ENCODE results near the gene TRIM46. TPM values are rescaled to one million over a fixed set of nuclear protein-coding genes. Genes with fewer than 3 reads are reported as not detected.

TRIM46 gene
- total and polyA plus RNA-seq, 2 of the 13 experiments (the other 11 are each of a cell fraction or from before 2014, with no cell fraction given), result 0.04 to 0.09 TPM

GRCh38 chr1:155139895-155140629, 33.6 kb upstream of the TRIM46 start, which contains the start of gene DPM3 (continued):
- TF ChIP-seq ZNF33A (CRISPR knock-in tag; IDR thresholded peaks at IDR 0.05; ENCODE audit: borderline replicate concordance) (no peak), ZNF782 (CRISPR knock-in tag; IDR thresholded peaks at IDR 0.05; ENCODE audit: borderline replicate concordance) (peak; percentile 72; the same call in 1 of the 2 replicates), ZNF33B (CRISPR knock-in tag; IDR thresholded peaks at IDR 0.05) (no peak), DR1 (CRISPR knock-in tag; IDR thresholded peaks at IDR 0.05) (0 out of 2 replicates have a peak, but pooled peaks have one; percentile 15), RNF2 (conservative IDR thresholded peaks at IDR 0.05; ENCODE audit: low read depth) (no peak), FOXK1 (CRISPR knock-in tag; IDR thresholded peaks at IDR 0.05; ENCODE audit: borderline replicate concordance, low read depth) (peak; percentile 76; the same call in 1 of the 2 replicates), CC2D1A (CRISPR knock-in tag; IDR thresholded peaks at IDR 0.05) (no peak), THRA (CRISPR knock-in tag; IDR thresholded peaks at IDR 0.05; ENCODE audit: borderline replicate concordance) (no peak; the same call in 1 of the 2 replicates), POLR2AphosphoS5 (IDR thresholded peaks at IDR 0.05; ENCODE audit: low read depth, low read length) (peak; percentile 87), ZSCAN22 (CRISPR knock-in tag; IDR thresholded peaks at IDR 0.05) (no peak), NR2C2 (CRISPR knock-in tag; IDR thresholded peaks at IDR 0.05; ENCODE audit: borderline replicate concordance) (peak; percentile 92), TRIM24 (CRISPR knock-in tag; IDR thresholded peaks at IDR 0.05) (peak; percentile 44; the same call in 1 of the 2 replicates), HNF4A (CRISPR knock-in tag; IDR thresholded peaks at IDR 0.05) (no peak), RFXAP (CRISPR knock-in tag; IDR thresholded peaks at IDR 0.05; ENCODE audit: borderline replicate concordance) (no peak), ZBTB2 (CRISPR knock-in tag; IDR thresholded peaks at IDR 0.05; ENCODE audit: low read depth) (no peak), ELF4 (CRISPR knock-in tag; IDR thresholded peaks at IDR 0.05; ENCODE audit: borderline replicate concordance) (peak; percentile 62; the same call in 1 of the 2 replicates), SALL2 (CRISPR knock-in tag; IDR thresholded peaks at IDR 0.05) (no peak), RAD51 (IDR thresholded peaks at IDR 0.05; ENCODE audit: borderline replicate concordance) (no peak), PBX2 (CRISPR knock-in tag; IDR thresholded peaks at IDR 0.05) (no peak), ZNF296 (CRISPR knock-in tag; conservative IDR thresholded peaks at IDR 0.05) (no peak), RFX1 (IDR thresholded peaks at IDR 0.05) (no peak), ZSCAN20 (CRISPR knock-in tag; IDR thresholded peaks at IDR 0.05; ENCODE audit: borderline replicate concordance) (no peak), MZF1 (CRISPR knock-in tag; IDR thresholded peaks at IDR 0.05; ENCODE audit: borderline replicate concordance) (no peak), ZNF180 (CRISPR knock-in tag; IDR thresholded peaks at IDR 0.05; ENCODE audit: borderline replicate concordance, low read depth) (no peak), MLX (CRISPR knock-in tag; IDR thresholded peaks at IDR 0.05) (no peak), E2F1 (CRISPR knock-in tag; IDR thresholded peaks at IDR 0.05) (no peak)
